ENCODE results near the gene CUL1.
A peak's percentile ranks its signal among the peaks of the same experiment; 100 is the strongest.

Gene CUL1

GRCh38 chr7:148718431-148718830 lies 19.7 kb downstream of the CUL1 start:
- DNase-seq (ENCODE audit: low read depth in 3 of 3): no peak

DNA sequence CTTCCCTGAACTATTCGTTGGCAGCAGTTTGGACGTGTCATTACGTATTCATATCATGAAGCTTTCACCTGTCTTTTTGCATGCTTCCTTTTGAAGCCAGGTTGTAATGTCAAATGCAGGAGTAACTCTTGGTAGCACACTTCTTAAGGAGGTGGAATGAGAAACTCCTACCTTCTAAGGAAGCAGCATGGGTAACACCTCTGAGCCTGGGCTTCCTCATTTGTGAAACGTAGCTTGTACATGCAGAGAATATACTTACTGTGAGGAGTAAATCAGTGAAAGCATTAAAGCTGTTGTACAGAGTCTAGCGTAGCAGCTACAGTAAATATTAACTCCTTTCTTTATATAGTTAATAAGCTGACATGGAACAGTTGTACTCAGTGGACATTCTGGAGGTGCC lies 21.1 kb downstream of the CUL1 start:
- DNase-seq (ENCODE audit: low read depth in 3 of 3): no peak

- no peak for DNase-seq (ENCODE audit: low read depth in 3 of 3)
Observed at GRCh38 chr7:148720472-148720871, 21.8 kb downstream of the CUL1 start.

DNA sequence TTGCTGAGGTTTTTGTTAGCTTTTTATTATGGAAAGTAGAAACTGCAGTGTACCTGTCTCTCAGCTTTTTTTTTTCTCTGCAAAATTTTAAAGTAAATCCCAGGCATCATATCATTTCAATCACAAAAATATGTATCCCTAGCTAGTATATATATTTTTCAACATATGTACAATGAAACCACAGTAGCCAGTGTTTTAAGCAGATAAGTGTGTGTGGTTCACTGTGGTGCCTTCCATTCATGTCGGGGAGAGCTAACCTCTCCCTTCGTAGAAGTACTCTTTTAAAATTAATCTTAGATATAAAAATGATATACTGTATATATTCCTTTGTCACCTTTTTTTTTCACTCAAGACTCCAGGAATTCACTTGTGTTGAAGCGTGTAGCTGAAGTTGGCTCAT lies 22.7 kb downstream of the CUL1 start:
- no peak for DNase-seq (ENCODE audit: low read depth in 3 of 3)

DNA sequence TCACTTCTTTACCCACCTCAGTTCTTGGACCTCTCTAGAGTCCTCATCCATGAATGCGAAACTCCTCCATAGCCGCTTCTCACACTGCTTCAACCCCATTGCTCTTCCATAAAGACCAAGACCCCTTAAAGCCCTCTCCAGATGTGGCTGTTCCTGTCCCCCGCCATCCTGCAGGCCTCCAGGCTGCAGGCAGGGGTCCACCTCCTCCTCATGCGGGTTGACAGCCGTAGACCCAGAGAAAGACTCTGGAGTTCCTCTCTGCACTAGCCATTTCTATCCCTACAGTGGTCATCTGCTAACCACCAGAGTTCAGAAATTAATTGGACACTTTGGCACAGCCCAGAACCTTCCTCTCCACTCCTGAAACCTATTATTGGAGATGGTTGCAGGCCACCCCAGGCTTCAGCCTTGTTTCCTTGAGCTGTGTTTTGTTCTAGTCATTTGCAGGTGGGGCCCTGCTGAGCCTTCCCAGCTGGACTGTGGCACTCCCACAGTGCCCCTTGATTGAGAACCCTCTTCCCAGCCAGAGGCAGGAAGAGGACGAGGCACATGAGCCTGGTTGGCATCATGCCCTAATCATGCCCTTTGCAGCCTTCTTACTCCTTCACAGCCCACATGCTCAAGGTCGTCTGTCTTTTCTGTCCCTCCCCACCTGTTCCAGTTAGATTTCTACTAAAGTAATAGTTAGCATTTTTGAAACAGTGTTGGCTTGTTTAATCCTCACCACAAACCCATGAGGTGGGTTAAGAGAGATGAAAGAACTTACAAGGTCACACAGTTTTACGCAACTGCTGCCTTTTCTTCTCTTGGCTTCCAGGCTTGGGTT lies 23.9 kb downstream of the CUL1 start:
- DNase-seq (ENCODE audit: low read depth in 3 of 3): no peak

GRCh38 chr7:148723166-148723559 lies 24.5 kb downstream of the CUL1 start:
- no peak for DNase-seq (ENCODE audit: low read depth in 3 of 3)

DNA sequence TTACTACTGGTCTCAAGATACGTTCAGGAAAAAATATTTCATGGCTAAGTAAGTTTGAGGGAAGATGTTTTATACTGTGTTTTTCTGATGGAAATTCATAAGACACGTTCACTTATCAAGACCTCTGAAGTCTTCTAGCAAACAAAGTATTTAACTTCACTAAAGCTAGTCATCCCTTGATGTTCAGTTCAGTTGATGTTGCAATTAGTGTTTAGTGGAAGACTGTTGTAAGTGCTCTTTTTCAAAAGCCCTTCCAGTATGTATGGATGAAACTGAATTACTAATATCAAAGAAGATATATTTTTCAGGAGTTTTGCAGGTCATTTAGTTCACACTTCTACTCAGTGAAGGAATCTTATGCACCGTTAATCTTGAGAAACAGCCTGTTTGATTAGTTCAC lies 25.1 kb downstream of the CUL1 start:
- DNase-seq (ENCODE audit: low read depth in 3 of 3): no peak

GRCh38 chr7:148726385-148726784 lies 27.7 kb downstream of the CUL1 start:
- DNase-seq (ENCODE audit: low read depth in 3 of 3): no peak

- peak in 1 of 3 donors; percentile 10 for DNase-seq (ENCODE audit: low read depth in 3 of 3)
Observed at GRCh38 chr7:148727501-148728278, 29.0 kb downstream of the CUL1 start.

DNA sequence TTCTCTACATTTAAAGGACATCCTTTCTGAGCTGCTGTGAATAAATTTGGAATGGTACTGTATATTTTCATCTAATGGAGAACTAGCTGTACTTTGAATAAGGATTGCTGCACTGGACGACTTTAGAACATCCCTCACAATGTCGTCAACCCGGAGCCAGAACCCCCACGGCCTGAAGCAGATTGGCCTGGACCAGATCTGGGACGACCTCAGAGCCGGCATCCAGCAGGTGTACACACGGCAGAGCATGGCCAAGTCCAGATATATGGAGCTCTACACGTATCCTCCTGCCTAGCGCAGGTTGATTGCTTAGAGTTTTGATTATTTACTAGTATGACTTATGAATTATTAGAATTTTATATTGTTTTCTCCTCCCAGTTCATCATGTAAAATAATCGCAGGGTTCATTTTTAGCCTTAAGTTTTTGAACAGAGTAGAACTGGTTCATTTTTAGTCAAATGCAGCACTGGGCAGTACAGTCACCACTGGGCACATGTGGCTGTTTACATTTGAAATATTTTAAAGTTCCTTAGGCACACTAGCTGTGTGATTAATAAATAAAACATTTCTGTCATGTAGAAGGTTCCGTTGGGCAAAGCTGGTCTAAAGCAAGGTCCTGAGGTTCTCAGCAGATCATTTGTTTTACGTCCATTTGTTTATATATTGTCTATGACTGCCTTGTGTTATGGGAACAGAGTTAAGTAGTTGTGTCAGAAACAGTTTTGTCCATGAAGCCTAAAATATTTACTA lies 31.5 kb downstream of the CUL1 start:
- no peak for DNase-seq (ENCODE audit: low read depth in 3 of 3)

DNA sequence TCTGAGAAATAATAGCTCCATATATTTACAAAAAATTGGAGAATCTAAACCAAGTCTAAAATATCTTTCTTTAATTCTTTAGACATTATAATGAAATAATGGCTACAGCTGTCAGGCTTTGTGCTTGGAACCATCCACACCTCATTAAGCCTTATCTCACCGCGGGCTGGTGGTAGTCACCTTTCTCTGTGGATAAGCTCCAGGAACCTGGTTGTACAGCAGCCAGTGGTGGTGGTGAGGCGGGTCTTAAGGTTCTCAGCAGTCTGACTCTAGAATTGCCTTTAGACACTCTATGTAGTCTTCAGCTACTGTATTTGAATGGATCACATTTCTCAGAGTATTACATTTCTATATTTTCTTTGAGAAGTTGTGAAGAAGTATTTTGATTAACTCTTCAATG lies 34.2 kb downstream of the CUL1 start:
- no peak for DNase-seq (ENCODE audit: low read depth in 3 of 3)

- DNase-seq (ENCODE audit: low read depth in 3 of 3): no peak
Observed at GRCh38 chr7:148733496-148733895, 34.8 kb downstream of the CUL1 start.

DNA sequence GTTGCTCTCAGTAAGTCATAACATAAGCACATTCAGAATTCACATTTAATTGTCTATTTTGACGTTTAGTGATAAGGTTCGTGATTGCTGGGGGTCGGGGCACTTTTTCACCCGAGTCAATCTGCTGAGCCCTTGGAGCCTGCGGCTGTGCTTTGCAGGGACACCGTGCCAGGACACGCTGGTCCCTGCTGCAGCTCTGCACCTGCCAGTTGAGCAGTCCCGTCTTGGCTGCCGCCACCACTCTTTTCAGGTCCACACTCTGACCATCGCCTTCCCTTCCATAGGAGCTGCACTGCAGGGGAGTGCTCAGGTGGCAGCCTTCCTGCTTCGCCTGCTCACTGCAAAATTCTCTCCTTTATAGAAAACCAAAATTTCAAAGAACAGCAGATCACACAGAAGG lies 36.4 kb downstream of the CUL1 start:
- no peak for DNase-seq (ENCODE audit: low read depth in 3 of 3)

GRCh38 chr7:148735967-148736366 lies 37.3 kb downstream of the CUL1 start:
- no peak for DNase-seq (ENCODE audit: low read depth in 3 of 3)

GRCh38 chr7:148738737-148739535 lies 40.2 kb downstream of the CUL1 start:
- no peak for DNase-seq (ENCODE audit: low read depth in 3 of 3)

DNA sequence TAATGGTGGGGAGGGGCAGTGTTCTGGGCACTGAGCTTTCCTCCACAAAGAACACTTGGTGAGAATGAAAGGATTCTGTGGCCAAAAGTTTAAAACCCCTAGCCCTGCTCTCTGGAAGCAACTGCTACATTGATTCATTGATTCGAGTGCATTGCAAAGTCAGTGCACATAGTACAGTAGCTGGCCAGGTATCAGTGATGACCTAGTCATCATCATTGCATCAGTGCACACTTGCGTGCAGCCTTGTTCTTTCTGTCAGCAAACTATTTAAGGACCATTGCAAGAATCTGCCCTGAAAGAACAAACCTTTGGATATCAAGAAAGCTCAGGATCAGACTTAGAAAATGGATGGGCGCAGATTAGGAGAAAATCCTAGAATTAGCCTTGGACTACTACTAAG lies 47.4 kb downstream of the CUL1 start:
- DNase-seq (ENCODE audit: low read depth in 3 of 3): no peak

DNA sequence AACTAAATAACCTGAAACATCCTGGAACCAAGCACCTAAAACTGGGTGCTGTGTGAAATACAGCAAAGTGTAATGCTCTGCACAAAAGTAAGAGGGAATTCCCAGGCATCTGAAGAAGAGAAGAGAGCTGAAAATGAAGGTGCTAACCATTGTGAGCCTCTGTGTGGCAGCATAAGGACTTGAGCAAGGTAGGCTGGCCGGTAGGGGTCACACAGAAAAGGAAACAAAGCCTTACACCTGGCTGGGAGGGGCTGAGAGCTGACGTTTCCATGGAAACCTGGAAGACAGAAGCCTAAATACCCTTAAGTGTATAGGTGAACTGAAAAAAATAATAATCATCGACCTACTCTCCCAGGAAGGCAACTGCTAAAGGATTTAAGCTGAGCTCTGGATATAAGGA lies 48.6 kb downstream of the CUL1 start:
- no peak for DNase-seq (ENCODE audit: low read depth in 3 of 3)

GRCh38 chr7:148750442-148751355 lies 52.0 kb downstream of the CUL1 start:
- DNase-seq (ENCODE audit: low read depth in 3 of 3): no peak

DNA sequence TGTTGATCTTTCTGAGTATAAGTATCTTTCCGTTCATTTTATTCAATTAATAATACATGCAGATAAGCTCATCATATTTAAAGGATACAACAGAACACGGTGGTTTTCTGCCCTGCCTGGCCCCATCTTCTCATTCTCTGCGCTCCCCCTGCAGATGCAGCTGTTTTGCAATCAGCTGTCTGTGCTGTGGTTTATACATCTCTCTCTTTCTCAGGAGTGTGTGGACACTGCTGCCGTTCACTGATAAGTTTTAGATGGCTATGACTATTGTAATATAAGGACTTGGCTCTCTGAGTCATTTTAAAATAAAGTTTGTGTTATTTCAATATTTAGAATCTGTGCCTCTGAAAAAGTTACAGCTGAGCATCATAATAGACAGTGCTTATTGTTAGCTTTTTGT lies 54.5 kb downstream of the CUL1 start:
- no peak for DNase-seq (ENCODE audit: low read depth in 3 of 3)

DNA sequence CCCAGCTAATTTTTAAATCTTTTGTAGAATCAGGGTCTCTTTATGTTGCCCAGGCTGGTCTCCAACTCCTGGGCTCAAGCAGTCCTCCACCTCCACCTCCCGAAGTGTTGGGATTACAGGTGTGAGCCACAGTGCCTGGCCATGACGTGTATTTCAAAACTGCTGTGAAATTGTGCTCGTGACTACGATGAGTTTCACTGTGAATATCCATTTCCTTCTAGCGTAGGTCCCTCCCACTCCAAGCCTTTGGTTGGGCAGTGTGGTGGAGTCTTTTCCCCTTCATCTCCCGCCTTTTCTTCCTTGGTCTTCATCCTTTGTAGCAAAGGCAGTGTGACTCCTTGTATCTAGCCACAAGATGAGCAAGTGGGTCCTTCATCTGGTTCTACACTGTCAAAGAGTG lies 56.2 kb downstream of the CUL1 start:
- DNase-seq (ENCODE audit: low read depth in 3 of 3): no peak

All from stimulated activated CD4-positive, alpha-beta T cell treated with anti-CD3 and anti-CD28 coated beads, TNF-alpha, amount 100 ng/mL, for 48 hours (primary cell).